SK-N-SH treated with all-trans-retinoic acid at 6 μM for 48 hours (cell line): ENCODE measurements around the gene BANP.

Experiments
- ATAC-seq: fragments of 200-7000 bp; cut with Tn5 transposase; 3 replicates; pipeline ENCODE4 v1.9.1; 2020; ENCODE audit warnings: mild to moderate bottlenecking, moderate library complexity
- ARNTL ChIP-seq: fragments of 450-650 bp; formaldehyde crosslinking; IDR thresholded peaks from 2 replicates; pipeline ENCODE4 v1.5.0; 2020; ENCODE audit warnings: low read depth, mild to moderate bottlenecking, moderate library complexity, borderline replicate concordance
- BACH2 ChIP-seq: fragments of 250-450 bp; sonication (Bioruptor Pico); IDR thresholded peaks from 2 replicates; pipeline ENCODE4 v1.9.0; 2021; ENCODE audit warnings: mild to moderate bottlenecking, borderline replicate concordance
- CSDC2 ChIP-seq: fragments of 250-450 bp; sonication (Bioruptor Pico); IDR thresholded peaks from 2 replicates; pipeline ENCODE4 v1.5.0; 2020; ENCODE audit warnings: mild to moderate bottlenecking, moderate library complexity
- ESRRG ChIP-seq: fragments of 250-450 bp; sonication (Bioruptor Pico); IDR thresholded peaks from 2 replicates; pipeline ENCODE4 v1.6.1; 2021; ENCODE audit warnings: mild to moderate bottlenecking
- GLIS3 ChIP-seq: fragments of 250-450 bp; sonication (Bioruptor Pico); IDR thresholded peaks from 2 replicates; pipeline ENCODE4 v1.5.0; 2020; ENCODE audit warnings: mild to moderate bottlenecking, moderate library complexity
- ISL1 ChIP-seq: fragments of 250-450 bp; sonication (Bioruptor Pico); IDR thresholded peaks from 2 replicates; pipeline ENCODE4 v2.1.2; 2022; ENCODE audit warnings: mild to moderate bottlenecking, moderate library complexity
- OSR1 ChIP-seq: fragments of 250-450 bp; sonication (Bioruptor Pico); IDR thresholded peaks from 2 replicates; pipeline ENCODE4 v1.8.0; 2022; ENCODE audit warnings: moderate library complexity, mild to moderate bottlenecking, inconsistent platforms
- PPARA ChIP-seq: fragments of 250-450 bp; sonication (Bioruptor Pico); IDR thresholded peaks from 2 replicates; pipeline ENCODE4 v1.5.0; 2020; ENCODE audit warnings: mild to moderate bottlenecking, borderline replicate concordance
- RARB ChIP-seq: fragments of 250-450 bp; sonication (Bioruptor Pico); IDR thresholded peaks from 2 replicates; pipeline ENCODE4 v1.8.0; 2021; ENCODE audit warnings: mild to moderate bottlenecking, moderate library complexity
- SNAI2 ChIP-seq: fragments of 250-450 bp; sonication (Bioruptor Pico); IDR thresholded peaks from 2 replicates; pipeline ENCODE4 v1.5.0; 2020; ENCODE audit warnings: mild to moderate bottlenecking, moderate library complexity
- TCF4 ChIP-seq: fragments of 250-450 bp; sonication (Bioruptor Pico); IDR thresholded peaks from 2 replicates; pipeline ENCODE4 v1.8.0; 2021; ENCODE audit warnings: mild to moderate bottlenecking, moderate library complexity, borderline replicate concordance
- TOX ChIP-seq: fragments of 250-450 bp; sonication (Bioruptor Pico); IDR thresholded peaks from 2 replicates; pipeline ENCODE4 v1.8.0; 2021; ENCODE audit warnings: mild to moderate bottlenecking, moderate library complexity, borderline replicate concordance
- ZC3H10 ChIP-seq: fragments of 250-450 bp; sonication (Bioruptor Pico); IDR thresholded peaks from 2 replicates; pipeline ENCODE4 v1.5.1; 2021; ENCODE audit warnings: mild to moderate bottlenecking, moderate library complexity
- ZFP3 ChIP-seq: fragments of 250-450 bp; sonication (Bioruptor Pico); IDR thresholded peaks from 2 replicates; pipeline ENCODE4 v1.5.0; 2020; ENCODE audit warnings: mild to moderate bottlenecking, moderate library complexity
- ZFP30 ChIP-seq: fragments of 450-650 bp; formaldehyde crosslinking; IDR thresholded peaks from 2 replicates; pipeline ENCODE4 v1.5.0; 2022; ENCODE audit warnings: mild to moderate bottlenecking, moderate library complexity
- ZNF565 ChIP-seq: fragments of 450-650 bp; formaldehyde crosslinking; conservative IDR thresholded peaks from 2 replicates; pipeline ENCODE4 v1.5.0; 2020; ENCODE audit warnings: low read depth, mild to moderate bottlenecking, moderate library complexity
- ZNF70 ChIP-seq: fragments of 450-650 bp; formaldehyde crosslinking; IDR thresholded peaks from 2 replicates; pipeline ENCODE4 v1.5.0; 2020; ENCODE audit warnings: mild to moderate bottlenecking, moderate library complexity
- ZNF8 ChIP-seq: fragments of 450-650 bp; formaldehyde crosslinking; IDR thresholded peaks from 2 replicates; pipeline ENCODE4 v1.5.0; 2020; ENCODE audit warnings: mild to moderate bottlenecking, moderate library complexity
- TF ChIP-seq, protein P1 (sequence below): fragments of 250-450 bp; sonication (Bioruptor Pico); IDR thresholded peaks from 2 replicates; pipeline ENCODE4 v1.5.1; 2021; ENCODE audit warnings: mild to moderate bottlenecking, moderate library complexity
- TF ChIP-seq, protein P2 (sequence below): fragments of 250-450 bp; sonication (Bioruptor Pico); IDR thresholded peaks from 2 replicates; pipeline ENCODE4 v1.5.1; 2020; ENCODE audit warnings: low read depth, mild to moderate bottlenecking, moderate library complexity
- TF ChIP-seq, protein P3 (sequence below): fragments of 250-450 bp; sonication (Bioruptor Pico); IDR thresholded peaks from 2 replicates; pipeline ENCODE4 v1.8.0; 2020; ENCODE audit warnings: mild to moderate bottlenecking, moderate library complexity, borderline replicate concordance
- TF ChIP-seq, protein P4 (sequence below): fragments of 250-450 bp; sonication (Bioruptor Pico); IDR thresholded peaks from 2 replicates; pipeline ENCODE4 v1.8.0; 2021; ENCODE audit warnings: low read depth, mild to moderate bottlenecking, moderate library complexity, borderline replicate concordance
- TF ChIP-seq, protein P5 (sequence below): fragments of 250-450 bp; sonication (Bioruptor Pico); IDR thresholded peaks from 2 replicates; pipeline ENCODE4 v1.5.0; 2020; ENCODE audit warnings: mild to moderate bottlenecking, moderate library complexity

BANP gene

DNA sequence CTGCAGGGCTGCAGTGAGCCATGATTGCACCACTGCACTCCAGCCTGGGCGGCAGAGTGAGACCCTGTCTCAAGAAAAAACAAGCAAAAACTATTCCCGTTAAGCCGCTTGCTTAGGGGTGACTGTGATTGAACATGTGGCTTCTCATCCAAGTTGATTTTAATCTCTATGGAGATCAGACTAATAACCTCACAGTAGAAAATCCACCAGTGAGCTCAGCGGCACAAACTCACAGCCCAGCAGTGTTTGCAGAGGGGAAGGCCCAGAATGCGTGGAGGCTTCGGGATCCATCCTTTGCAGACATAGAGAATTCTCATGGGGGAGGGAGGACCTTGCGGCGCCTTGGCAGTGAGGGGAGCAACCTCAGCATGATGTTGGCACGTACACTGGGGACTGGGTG, 7.4 kb downstream of the BANP start:
- ATAC-seq: no peak

DNA sequence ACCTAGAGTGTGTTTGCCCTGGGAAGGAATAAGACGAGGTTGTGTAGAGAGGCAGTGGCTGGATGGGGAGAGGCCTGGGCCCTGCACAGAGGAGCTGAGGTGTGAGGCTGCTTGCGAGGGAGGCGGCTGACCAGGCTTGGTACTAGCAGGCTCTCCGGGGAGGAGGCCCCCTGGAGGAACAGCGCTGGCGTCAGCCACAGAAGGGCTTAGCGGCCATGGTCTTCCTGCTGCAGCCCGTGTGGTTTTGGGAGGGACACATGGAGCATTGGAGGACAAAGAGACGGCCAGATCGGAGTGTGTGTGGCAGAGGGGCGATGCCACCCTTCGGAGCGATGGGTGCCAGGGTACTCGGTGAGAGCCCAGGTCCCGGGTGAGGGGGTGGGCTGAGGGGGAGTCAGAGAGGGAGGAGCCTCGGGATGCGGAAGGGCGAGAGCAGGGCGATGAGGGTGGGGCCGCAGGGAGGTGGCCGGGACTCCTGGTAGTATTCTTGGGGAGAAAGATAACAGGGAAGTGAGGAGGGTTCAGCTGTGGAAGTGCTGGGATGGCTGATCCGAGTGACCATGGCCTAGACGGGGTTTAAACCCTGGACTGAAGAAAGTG, 8.3 kb downstream of the BANP start:
- TF ChIP-seq RARB (CRISPR knock-in tag): no peak
- TF ChIP-seq, protein P1, sequence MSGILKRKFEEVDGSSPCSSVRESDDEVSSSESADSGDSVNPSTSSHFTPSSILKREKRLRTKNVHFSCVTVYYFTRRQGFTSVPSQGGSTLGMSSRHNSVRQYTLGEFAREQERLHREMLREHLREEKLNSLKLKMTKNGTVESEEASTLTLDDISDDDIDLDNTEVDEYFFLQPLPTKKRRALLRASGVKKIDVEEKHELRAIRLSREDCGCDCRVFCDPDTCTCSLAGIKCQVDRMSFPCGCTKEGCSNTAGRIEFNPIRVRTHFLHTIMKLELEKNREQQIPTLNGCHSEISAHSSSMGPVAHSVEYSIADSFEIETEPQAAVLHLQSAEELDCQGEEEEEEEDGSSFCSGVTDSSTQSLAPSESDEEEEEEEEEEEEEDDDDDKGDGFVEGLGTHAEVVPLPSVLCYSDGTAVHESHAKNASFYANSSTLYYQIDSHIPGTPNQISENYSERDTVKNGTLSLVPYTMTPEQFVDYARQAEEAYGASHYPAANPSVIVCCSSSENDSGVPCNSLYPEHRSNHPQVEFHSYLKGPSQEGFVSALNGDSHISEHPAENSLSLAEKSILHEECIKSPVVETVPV (CRISPR knock-in tag): no peak
- no peak for TF ChIP-seq BACH2 (CRISPR knock-in tag)
- TF ChIP-seq SNAI2: no peak
- TF ChIP-seq, protein P2, sequence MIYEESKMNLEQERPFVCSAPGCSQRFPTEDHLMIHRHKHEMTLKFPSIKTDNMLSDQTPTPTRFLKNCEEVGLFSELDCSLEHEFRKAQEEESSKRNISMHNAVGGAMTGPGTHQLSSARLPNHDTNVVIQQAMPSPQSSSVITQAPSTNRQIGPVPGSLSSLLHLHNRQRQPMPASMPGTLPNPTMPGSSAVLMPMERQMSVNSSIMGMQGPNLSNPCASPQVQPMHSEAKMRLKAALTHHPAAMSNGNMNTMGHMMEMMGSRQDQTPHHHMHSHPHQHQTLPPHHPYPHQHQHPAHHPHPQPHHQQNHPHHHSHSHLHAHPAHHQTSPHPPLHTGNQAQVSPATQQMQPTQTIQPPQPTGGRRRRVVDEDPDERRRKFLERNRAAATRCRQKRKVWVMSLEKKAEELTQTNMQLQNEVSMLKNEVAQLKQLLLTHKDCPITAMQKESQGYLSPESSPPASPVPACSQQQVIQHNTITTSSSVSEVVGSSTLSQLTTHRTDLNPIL: no peak
- TF ChIP-seq, protein P3, sequence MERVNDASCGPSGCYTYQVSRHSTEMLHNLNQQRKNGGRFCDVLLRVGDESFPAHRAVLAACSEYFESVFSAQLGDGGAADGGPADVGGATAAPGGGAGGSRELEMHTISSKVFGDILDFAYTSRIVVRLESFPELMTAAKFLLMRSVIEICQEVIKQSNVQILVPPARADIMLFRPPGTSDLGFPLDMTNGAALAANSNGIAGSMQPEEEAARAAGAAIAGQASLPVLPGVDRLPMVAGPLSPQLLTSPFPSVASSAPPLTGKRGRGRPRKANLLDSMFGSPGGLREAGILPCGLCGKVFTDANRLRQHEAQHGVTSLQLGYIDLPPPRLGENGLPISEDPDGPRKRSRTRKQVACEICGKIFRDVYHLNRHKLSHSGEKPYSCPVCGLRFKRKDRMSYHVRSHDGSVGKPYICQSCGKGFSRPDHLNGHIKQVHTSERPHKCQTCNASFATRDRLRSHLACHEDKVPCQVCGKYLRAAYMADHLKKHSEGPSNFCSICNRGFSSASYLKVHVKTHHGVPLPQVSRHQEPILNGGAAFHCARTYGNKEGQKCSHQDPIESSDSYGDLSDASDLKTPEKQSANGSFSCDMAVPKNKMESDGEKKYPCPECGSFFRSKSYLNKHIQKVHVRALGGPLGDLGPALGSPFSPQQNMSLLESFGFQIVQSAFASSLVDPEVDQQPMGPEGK: no peak
- no peak for TF ChIP-seq ISL1
- TF ChIP-seq, all 23 proteins: peak for 0

More for the DNA sequence above, 7.4 kb downstream of the BANP start:
- no peak for TF ChIP-seq ZFP3
- no peak for TF ChIP-seq ZNF70
- no peak for TF ChIP-seq GLIS3 (CRISPR knock-in tag)
- no peak for TF ChIP-seq OSR1 (CRISPR knock-in tag)
- no peak for TF ChIP-seq SNAI2
- TF ChIP-seq PPARA (CRISPR knock-in tag): no peak
- TF ChIP-seq ZC3H10: no peak
- TF ChIP-seq ZNF8: no peak

DNA sequence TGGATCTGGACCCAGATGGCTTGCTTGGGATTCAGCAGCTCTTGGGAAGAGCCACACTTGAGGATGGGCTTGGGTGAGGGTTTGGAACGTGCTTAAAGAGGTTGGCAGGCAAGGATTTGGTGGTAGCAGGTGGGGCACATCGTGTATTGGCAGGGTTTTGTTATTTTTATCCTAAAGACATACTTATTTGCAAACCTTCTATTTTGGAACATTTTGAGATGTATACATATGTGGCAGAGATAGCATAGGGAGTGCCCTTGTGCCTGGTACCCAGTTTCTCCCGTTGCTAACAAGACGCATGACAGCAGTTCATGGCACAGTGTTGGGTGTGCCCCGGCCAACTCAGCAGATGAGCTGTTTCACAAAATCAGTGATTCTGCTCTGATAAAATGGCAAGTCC, 9.1 kb downstream of the BANP start:
- TF ChIP-seq ARNTL (CRISPR knock-in tag) (no peak), ZNF565 (no peak), OSR1 (CRISPR knock-in tag) (no peak), GLIS3 (CRISPR knock-in tag) (no peak), PPARA (CRISPR knock-in tag) (no peak), RARB (CRISPR knock-in tag) (no peak), ZNF70 (no peak), ZC3H10 (no peak), CSDC2 (no peak), ZFP30 (CRISPR knock-in tag) (no peak), TOX (no peak), TCF4 (CRISPR knock-in tag) (no peak), ISL1 (no peak), ESRRG (CRISPR knock-in tag) (no peak)
- TF ChIP-seq, protein P4, sequence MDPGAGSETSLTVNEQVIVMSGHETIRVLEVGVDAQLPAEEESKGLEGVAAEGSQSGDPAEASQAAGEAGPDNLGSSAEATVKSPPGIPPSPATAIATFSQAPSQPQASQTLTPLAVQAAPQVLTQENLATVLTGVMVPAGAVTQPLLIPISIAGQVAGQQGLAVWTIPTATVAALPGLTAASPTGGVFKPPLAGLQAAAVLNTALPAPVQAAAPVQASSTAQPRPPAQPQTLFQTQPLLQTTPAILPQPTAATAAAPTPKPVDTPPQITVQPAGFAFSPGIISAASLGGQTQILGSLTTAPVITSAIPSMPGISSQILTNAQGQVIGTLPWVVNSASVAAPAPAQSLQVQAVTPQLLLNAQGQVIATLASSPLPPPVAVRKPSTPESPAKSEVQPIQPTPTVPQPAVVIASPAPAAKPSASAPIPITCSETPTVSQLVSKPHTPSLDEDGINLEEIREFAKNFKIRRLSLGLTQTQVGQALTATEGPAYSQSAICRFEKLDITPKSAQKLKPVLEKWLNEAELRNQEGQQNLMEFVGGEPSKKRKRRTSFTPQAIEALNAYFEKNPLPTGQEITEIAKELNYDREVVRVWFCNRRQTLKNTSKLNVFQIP (CRISPR knock-in tag): no peak
- TF ChIP-seq, protein P1 (CRISPR knock-in tag): no peak
- TF ChIP-seq, protein P2: no peak
- TF ChIP-seq, protein P3: no peak
- TF ChIP-seq, protein P5, sequence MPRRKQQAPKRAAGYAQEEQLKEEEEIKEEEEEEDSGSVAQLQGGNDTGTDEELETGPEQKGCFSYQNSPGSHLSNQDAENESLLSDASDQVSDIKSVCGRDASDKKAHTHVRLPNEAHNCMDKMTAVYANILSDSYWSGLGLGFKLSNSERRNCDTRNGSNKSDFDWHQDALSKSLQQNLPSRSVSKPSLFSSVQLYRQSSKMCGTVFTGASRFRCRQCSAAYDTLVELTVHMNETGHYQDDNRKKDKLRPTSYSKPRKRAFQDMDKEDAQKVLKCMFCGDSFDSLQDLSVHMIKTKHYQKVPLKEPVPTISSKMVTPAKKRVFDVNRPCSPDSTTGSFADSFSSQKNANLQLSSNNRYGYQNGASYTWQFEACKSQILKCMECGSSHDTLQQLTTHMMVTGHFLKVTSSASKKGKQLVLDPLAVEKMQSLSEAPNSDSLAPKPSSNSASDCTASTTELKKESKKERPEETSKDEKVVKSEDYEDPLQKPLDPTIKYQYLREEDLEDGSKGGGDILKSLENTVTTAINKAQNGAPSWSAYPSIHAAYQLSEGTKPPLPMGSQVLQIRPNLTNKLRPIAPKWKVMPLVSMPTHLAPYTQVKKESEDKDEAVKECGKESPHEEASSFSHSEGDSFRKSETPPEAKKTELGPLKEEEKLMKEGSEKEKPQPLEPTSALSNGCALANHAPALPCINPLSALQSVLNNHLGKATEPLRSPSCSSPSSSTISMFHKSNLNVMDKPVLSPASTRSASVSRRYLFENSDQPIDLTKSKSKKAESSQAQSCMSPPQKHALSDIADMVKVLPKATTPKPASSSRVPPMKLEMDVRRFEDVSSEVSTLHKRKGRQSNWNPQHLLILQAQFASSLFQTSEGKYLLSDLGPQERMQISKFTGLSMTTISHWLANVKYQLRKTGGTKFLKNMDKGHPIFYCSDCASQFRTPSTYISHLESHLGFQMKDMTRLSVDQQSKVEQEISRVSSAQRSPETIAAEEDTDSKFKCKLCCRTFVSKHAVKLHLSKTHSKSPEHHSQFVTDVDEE (CRISPR knock-in tag): no peak
- no peak for ATAC-seq

More for the DNA sequence above, 8.3 kb downstream of the BANP start:
- no peak for ATAC-seq
